ENCODE measurements around the gene CIDEC. TPM values are rescaled to one million over a fixed set of nuclear protein-coding genes. Genes with fewer than 3 reads are reported as not detected.
A peak's percentile ranks its signal among the peaks of the same experiment; 100 is the strongest.
"Not testable (repeated sequence)": the region's sequence is repeated elsewhere in the genome, so short reads cannot be mapped to it uniquely, and the experiment has no call there.

Gene CIDEC
- total RNA-seq, 2 donors from 2014 or later: 0.42 TPM; not detected in 1

DNA sequence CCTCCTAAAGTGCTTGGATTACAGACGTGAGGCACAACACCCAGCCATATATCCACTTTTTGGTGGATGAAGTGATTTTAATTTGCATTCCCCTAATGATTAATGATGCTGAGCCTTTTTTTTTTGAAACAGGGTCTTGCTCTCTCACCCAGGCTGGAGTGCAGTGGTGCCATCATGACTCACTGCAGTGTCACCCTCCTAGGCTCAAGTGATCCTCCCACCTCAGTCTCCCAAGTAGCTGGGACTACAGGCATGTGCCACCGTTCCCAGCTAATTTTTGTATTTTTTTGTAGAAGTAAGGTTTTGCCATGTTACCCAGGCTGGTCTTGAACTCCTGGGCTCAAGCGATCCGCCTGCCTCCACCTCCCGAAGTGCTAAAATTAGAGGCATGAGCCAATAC lies 8.0 kb downstream of the CIDEC start:
- not testable (repeated sequence) for H3K4me3 Mint-ChIP-seq; ATAC-seq (replicated peaks); H3K36me3 Mint-ChIP-seq (ENCODE audit: low read depth); H3K4me1 Mint-ChIP-seq; H3K27me3 Mint-ChIP-seq; H3K27ac Mint-ChIP-seq; H3K9me3 Mint-ChIP-seq

- ATAC-seq (replicated peaks): no peak
- no peaks in the 10 kb centered on the region for H3K27me3 Mint-ChIP-seq
- no peak overlapping the region for H3K27ac Mint-ChIP-seq
- H3K4me1 Mint-ChIP-seq: no peaks in the 10 kb centered on the region
- no peaks in the 10 kb centered on the region for H3K9me3 Mint-ChIP-seq
- no peak overlapping the region for H3K4me3 Mint-ChIP-seq
- H3K36me3 Mint-ChIP-seq (ENCODE audit: low read depth): no peaks in the 10 kb centered on the region
Observed at GRCh38 chr3:9870978-9871377, 9.1 kb downstream of the CIDEC start.

DNA sequence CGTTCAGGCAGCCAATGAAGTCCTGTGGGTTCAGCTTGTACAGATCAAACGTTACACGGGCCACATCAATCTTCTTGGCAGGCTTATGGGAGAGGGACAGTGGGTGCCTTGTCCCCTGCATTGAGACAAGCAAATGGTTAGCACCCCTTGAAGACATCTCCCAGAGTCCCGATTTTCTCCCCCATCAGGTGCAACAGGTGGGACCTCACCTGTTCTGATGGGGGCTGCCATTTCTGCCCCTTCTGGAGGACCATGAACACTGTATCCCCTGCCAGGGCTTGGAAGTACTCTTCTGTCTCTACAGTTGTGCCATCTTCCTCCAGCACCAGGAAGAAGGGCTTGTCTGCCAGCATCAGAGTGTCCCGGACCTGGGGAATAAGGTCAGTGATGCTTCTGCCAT lies 10.1 kb downstream of the CIDEC start:
- Mint-ChIP-seq H3K27ac (no peak overlapping the region), H3K36me3 (ENCODE audit: low read depth) (no peaks in the 10 kb centered on the region), H3K27me3 (no peaks in the 10 kb centered on the region), H3K4me1 (no peaks in the 10 kb centered on the region), H3K4me3 (no peak overlapping the region), H3K9me3 (no peaks in the 10 kb centered on the region)
- no peak for ATAC-seq (replicated peaks)

- Mint-ChIP-seq H3K27me3 (peaks cover 1% of the 10 kb centered on the region), H3K4me1 (no peaks in the 10 kb centered on the region), H3K4me3 (no peak overlapping the region), H3K9me3 (no peaks in the 10 kb centered on the region), H3K36me3 (ENCODE audit: low read depth) (no peaks in the 10 kb centered on the region), H3K27ac (no peak overlapping the region)
- ATAC-seq (replicated peaks): no peak
Observed at GRCh38 chr3:9867106-9867505, 12.9 kb downstream of the CIDEC start.

- no peaks in the 10 kb centered on the region for H3K36me3 Mint-ChIP-seq (ENCODE audit: low read depth)
- peaks cover 5% of the 10 kb centered on the region for H3K27me3 Mint-ChIP-seq
- ATAC-seq (replicated peaks): no peak
- H3K4me3 Mint-ChIP-seq: no peak overlapping the region
- no peaks in the 10 kb centered on the region for H3K4me1 Mint-ChIP-seq
- no peak overlapping the region for H3K27ac Mint-ChIP-seq
- H3K9me3 Mint-ChIP-seq: no peaks in the 10 kb centered on the region
Observed at GRCh38 chr3:9866639-9867038, 13.4 kb downstream of the CIDEC start.

- not testable (repeated sequence) for H3K36me3 Mint-ChIP-seq (ENCODE audit: low read depth); H3K4me3 Mint-ChIP-seq; H3K27me3 Mint-ChIP-seq
Observed at GRCh38 chr3:9865125-9865637, 14.9 kb downstream of the CIDEC start.

DNA sequence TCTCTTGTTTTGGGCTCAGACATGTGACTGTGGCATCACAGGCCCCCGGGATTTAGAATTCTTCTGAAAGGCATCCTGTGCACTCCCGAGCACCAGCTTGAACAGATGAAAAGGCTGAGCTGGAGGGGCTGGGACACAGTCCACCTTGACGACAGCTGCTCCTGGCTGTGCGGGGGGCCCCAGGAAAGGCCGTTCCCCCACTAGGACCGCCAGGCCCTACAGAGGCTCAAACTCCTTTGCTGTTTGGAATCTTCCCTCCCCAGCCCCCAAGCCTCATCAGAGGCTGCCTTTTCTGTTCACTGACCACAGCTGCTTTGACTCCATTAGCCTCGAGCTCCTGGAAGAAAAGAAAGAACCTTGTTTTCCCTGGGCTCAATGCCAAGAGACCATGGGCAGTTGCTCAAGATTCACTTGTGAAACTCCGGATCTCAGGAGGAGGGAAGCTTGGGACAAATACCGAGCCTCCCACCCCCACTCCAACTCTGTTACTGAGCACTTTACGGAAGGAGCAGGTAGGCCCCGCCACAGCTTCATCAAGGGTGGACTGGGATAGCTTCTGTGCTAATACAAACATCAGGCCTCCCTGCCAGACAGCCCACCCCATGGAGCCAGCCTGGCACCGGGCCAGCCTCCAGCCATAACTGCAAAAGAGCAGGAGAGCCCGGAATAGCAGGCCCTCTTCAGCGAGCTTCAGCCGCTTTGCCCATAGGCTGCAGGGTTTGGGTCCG lies 15.7 kb downstream of the CIDEC start:
- Mint-ChIP-seq H3K4me3 (no peak overlapping the region), H3K27ac (no peak overlapping the region), H3K27me3 (peaks cover 5% of the 10 kb centered on the region), H3K36me3 (ENCODE audit: low read depth) (no peaks in the 10 kb centered on the region), H3K4me1 (no peaks in the 10 kb centered on the region), H3K9me3 (no peaks in the 10 kb centered on the region)
- no peak for ATAC-seq (replicated peaks)

More at GRCh38 chr3:9865125-9865637, 14.9 kb downstream of the CIDEC start:
- not testable (repeated sequence) for ATAC-seq (replicated peaks); H3K27ac Mint-ChIP-seq; H3K4me1 Mint-ChIP-seq; H3K9me3 Mint-ChIP-seq

GRCh38 chr3:9863058-9863772 lies 16.8 kb downstream of the CIDEC start:
- Mint-ChIP-seq H3K27ac (no peak overlapping the region), H3K36me3 (ENCODE audit: low read depth) (no peaks in the 10 kb centered on the region), H3K4me3 (no peak overlapping the region), H3K27me3 (peaks cover 5% of the 10 kb centered on the region), H3K4me1 (no peaks in the 10 kb centered on the region), H3K9me3 (no peaks in the 10 kb centered on the region)
- ATAC-seq (replicated peaks): no peak

- H3K36me3 Mint-ChIP-seq (ENCODE audit: low read depth): no peaks in the 10 kb centered on the region
- peaks cover 5% of the 10 kb centered on the region for H3K27me3 Mint-ChIP-seq
- no peaks in the 10 kb centered on the region for H3K9me3 Mint-ChIP-seq
- no peaks in the 10 kb centered on the region for H3K4me1 Mint-ChIP-seq
- peak overlapping the region; percentile 73 for H3K27ac Mint-ChIP-seq
- ATAC-seq (replicated peaks): peak; percentile 70
- no peak overlapping the region for H3K4me3 Mint-ChIP-seq
Observed at GRCh38 chr3:9862391-9863057, 17.5 kb downstream of the CIDEC start.

DNA sequence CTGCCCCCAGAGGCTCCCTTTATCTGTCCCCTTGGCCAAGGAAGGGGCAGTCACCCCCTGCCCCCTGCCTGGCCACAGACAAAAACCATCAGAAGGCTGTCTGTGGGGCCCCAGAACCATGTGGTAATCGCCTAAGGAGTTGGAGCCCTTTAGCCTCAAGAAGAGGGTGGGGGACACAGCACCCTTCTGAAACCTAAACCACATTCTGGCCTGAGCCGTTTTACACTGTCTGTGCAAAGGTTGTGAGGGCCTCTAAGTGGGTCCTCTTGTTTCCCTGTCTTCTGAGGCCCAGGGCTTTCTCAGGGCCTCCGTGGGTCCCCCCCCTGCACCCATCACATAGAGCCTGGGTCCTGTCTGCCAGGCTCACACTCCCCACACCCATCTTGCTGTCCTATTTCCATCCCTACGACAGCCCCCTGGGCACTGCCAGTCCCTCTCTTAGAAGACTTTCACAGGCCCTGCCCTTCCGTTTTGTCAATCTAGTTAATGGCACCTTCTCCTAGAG lies 18.4 kb downstream of the CIDEC start:
- H3K36me3 Mint-ChIP-seq (ENCODE audit: low read depth): no peaks in the 10 kb centered on the region
- peaks cover 5% of the 10 kb centered on the region for H3K27me3 Mint-ChIP-seq
- H3K4me1 Mint-ChIP-seq: no peaks in the 10 kb centered on the region
- H3K4me3 Mint-ChIP-seq: no peak overlapping the region
- ATAC-seq (replicated peaks): no peak
- H3K27ac Mint-ChIP-seq: peak overlapping the region; percentile 73
- no peaks in the 10 kb centered on the region for H3K9me3 Mint-ChIP-seq

DNA sequence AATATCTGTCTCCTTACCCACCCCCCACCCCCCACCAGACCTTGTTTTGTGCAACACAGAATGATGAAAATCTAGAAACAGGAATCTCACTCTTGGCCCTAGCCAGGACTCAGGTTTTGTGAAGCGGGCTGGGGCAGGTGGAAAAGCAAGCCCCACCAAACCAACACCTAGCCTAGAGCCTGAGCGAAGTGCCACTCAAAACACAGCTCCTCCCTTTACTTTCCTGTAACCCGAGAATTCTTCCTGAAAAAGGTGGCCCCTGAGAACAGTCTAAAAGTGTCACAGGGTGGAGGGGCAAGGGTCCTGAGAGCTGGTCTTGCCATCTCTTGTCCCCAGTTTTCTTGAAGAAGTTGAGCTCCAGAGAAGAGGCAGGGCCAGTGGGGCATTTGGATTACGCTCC lies 18.9 kb downstream of the CIDEC start:
- H3K36me3 Mint-ChIP-seq (ENCODE audit: low read depth): no peaks in the 10 kb centered on the region
- ATAC-seq (replicated peaks): no peak
- H3K4me3 Mint-ChIP-seq: no peak overlapping the region
- peaks cover 5% of the 10 kb centered on the region for H3K27me3 Mint-ChIP-seq
- no peaks in the 10 kb centered on the region for H3K9me3 Mint-ChIP-seq
- H3K4me1 Mint-ChIP-seq: no peaks in the 10 kb centered on the region
- no peak overlapping the region for H3K27ac Mint-ChIP-seq

DNA sequence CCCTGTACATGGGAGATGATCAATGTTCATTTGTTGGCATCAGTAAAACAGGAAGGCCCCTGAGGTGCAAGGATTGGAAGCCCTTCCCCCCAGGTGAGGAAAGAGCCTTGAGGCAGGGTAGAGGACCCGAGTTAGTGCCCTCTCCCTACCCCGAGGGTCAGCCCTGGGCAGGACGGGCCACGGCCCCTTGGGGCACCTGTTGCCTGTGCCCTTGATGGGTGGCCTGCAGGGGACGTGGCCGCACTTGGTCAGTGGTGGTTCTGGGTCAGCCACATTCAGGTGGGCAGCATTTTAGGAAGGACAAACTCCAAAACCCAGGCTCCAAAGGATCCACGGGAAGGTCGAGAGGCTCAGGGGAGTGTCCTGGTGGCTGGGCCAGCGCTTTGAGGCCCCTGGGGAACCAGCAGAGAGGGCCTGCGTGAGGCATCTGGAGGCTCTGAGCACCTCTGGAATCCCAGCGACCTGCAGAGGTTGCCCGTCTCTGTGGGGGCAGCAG lies 20.5 kb downstream of the CIDEC start:
- Mint-ChIP-seq H3K27ac (peak overlapping the region; percentile 16), H3K4me1 (no peaks in the 10 kb centered on the region), H3K36me3 (ENCODE audit: low read depth) (no peaks in the 10 kb centered on the region), H3K4me3 (no peak overlapping the region), H3K27me3 (peaks cover 5% of the 10 kb centered on the region), H3K9me3 (no peaks in the 10 kb centered on the region)
- no peak for ATAC-seq (replicated peaks)

GRCh38 chr3:9855594-9855993 lies 24.5 kb downstream of the CIDEC start:
- no peak for ATAC-seq (replicated peaks)
- Mint-ChIP-seq H3K36me3 (ENCODE audit: low read depth) (no peaks in the 10 kb centered on the region), H3K27ac (no peak overlapping the region), H3K9me3 (no peaks in the 10 kb centered on the region), H3K4me1 (peaks cover 5% of the 10 kb centered on the region), H3K4me3 (no peak overlapping the region), H3K27me3 (no peaks in the 10 kb centered on the region)

- not testable (repeated sequence) for H3K27me3 Mint-ChIP-seq; H3K36me3 Mint-ChIP-seq (ENCODE audit: low read depth); H3K4me1 Mint-ChIP-seq; H3K27ac Mint-ChIP-seq; H3K4me3 Mint-ChIP-seq; H3K9me3 Mint-ChIP-seq; ATAC-seq (replicated peaks)
Observed at GRCh38 chr3:9854291-9854940, 25.6 kb downstream of the CIDEC start.

Data from activated T-helper 17 cell treated with anti-CD3 and anti-CD28 coated beads, Interleukin-2, amount 50 U/mL, for 72 hours (primary cell).